Hepatocyte (in vitro differentiated cells): ENCODE data around the gene IPPK. TPM values are rescaled to one million over a fixed set of nuclear protein-coding genes. Genes with fewer than 3 reads are reported as not detected.

Source experiments
- DNase-seq: peaks from one replicate; pipeline ENCODE4 v3.0.0-alpha.2; 2016; ENCODE audit warnings: low spot score
- H2AFZ ChIP-seq: fragments of 200-600 bp; sonication (generic); 2 replicates; pipeline ENCODE4 v1.6.0; 2016; ENCODE audit warnings: antibody characterized with exemption, mild to moderate bottlenecking
- H3K27ac ChIP-seq: fragments of 200-600 bp; sonication (generic); 2 replicates; pipeline ENCODE4 v1.5.1; 2016; ENCODE audit warnings: mild to moderate bottlenecking
- H3K27me3 ChIP-seq: fragments of 200-600 bp; sonication (generic); 2 replicates; pipeline ENCODE4 v1.6.1; 2016
- H3K36me3 ChIP-seq: fragments of 200-600 bp; sonication (generic); replicated peaks from 2 replicates; pipeline ENCODE4 v1.5.1; 2016; ENCODE audit warnings: low read depth; ENCODE audit not compliant: insufficient read depth
- H3K4me1 ChIP-seq: fragments of 200-600 bp; sonication (generic); 2 replicates; pipeline ENCODE4 v1.5.1; 2016; ENCODE audit warnings: mild to moderate bottlenecking, moderate library complexity; ENCODE audit not compliant: insufficient read depth
- H3K4me2 ChIP-seq: fragments of 200-600 bp; sonication (generic); 2 replicates; pipeline ENCODE4 v1.6.0; 2016
- H3K4me3 ChIP-seq: fragments of 200-600 bp; sonication (generic); 2 replicates; pipeline ENCODE4 v1.5.1; 2016; ENCODE audit warnings: mild to moderate bottlenecking
- H3K79me2 ChIP-seq: fragments of 200-600 bp; sonication (generic); 2 replicates; pipeline ENCODE4 v1.6.0; 2017; ENCODE audit warnings: mild to moderate bottlenecking
- H3K9me2 ChIP-seq: fragments of 200-600 bp; sonication (generic); replicated peaks from 2 replicates; pipeline ENCODE4 v1.6.0; 2017; ENCODE audit warnings: mild to moderate bottlenecking; ENCODE audit not compliant: insufficient read depth
- H3K9me3 ChIP-seq: fragments of 200-600 bp; sonication (generic); 2 replicates; pipeline ENCODE4 v1.5.1; 2016; ENCODE audit warnings: low read depth, mild to moderate bottlenecking
- H4K20me1 ChIP-seq: fragments of 200-600 bp; sonication (generic); 2 replicates; pipeline ENCODE4 v1.6.0; 2016; ENCODE audit warnings: mild to moderate bottlenecking; ENCODE audit not compliant: insufficient read depth, poor library complexity, severe bottlenecking
- CTCF ChIP-seq: fragments of 200-600 bp; sonication (generic); IDR thresholded peaks from 2 replicates; pipeline ENCODE4 v1.5.1; 2016; ENCODE audit warnings: antibody characterized with exemption, mild to moderate bottlenecking; ENCODE audit not compliant: poor library complexity
- EZH2 ChIP-seq: fragments of 200-600 bp; sonication (generic); IDR thresholded peaks from 2 replicates; pipeline ENCODE4 v1.6.1; 2016; ENCODE audit warnings: antibody characterized with exemption, mild to moderate bottlenecking, borderline replicate concordance
- EZH2phosphoT487 ChIP-seq: fragments of 200-600 bp; sonication (generic); IDR thresholded peaks from one replicate; pipeline ENCODE4 v1.6.1; 2018; ENCODE audit warnings: antibody characterized with exemption, mild to moderate bottlenecking, low read depth, moderate library complexity; ENCODE audit not compliant: unreplicated experiment, severe bottlenecking
- WGBS: methylation state at CpG from one replicate; pipeline ENCODE4 v1.1.6; 2016; ENCODE audit warnings: low lambda C conversion rate; ENCODE audit errors: missing lambda C conversion rate; 5-methylcytosine and 5-hydroxymethylcytosine counted together
- polyA plus RNA-seq: library from polyadenylated mRNA; unstranded; fragments of >200 nt; fragmentation: Nextera tagmentation; extraction: Ambion mirVana; gene quantifications from 2 replicates; pipeline ENCODE4 v1.2.1, GENCODE V29; 2016
- total RNA-seq: library from RNA; depleted of rRNA; stranded (reverse); fragments of >200 nt; gene quantifications from 2 replicates; pipeline ENCODE4 v1.2.3, GENCODE V29; 2014

IPPK gene
- total and polyA plus RNA-seq, 2 experiments from 2014 or later = 8.5 to 15.6 TPM

GRCh38 chr9:92617951-92618510 lies 51.9 kb downstream of the IPPK start:
- Histone ChIP-seq H3K27ac (peak overlapping the region; percentile 58), H3K79me2 (no peaks in the 10 kb centered on the region), H3K4me1 (peaks cover 7% of the 10 kb centered on the region), H3K36me3 (no peaks in the 10 kb centered on the region), H3K4me3 (no peak overlapping the region), H2AFZ (no peak overlapping the region), H3K9me2 (no peaks in the 10 kb centered on the region), H4K20me1 (no peaks in the 10 kb centered on the region), H3K9me3 (no peaks in the 10 kb centered on the region), H3K27me3 (no peaks in the 10 kb centered on the region), H3K4me2 (no peak overlapping the region)
- TF ChIP-seq EZH2phosphoT487 (no peak), CTCF (no peak), EZH2 (no peak)
- no peak for DNase-seq
- WGBS = 93% methylated on average over 11 of the region's 11 CpGs

GRCh38 chr9:92617195-92617813 lies 52.6 kb downstream of the IPPK start:
- Histone ChIP-seq H3K79me2 (no peaks in the 10 kb centered on the region), H3K27me3 (no peaks in the 10 kb centered on the region), H3K36me3 (no peaks in the 10 kb centered on the region), H3K9me3 (no peaks in the 10 kb centered on the region), H3K9me2 (no peaks in the 10 kb centered on the region), H3K27ac (peak overlapping the region; percentile 58), H2AFZ (no peak overlapping the region), H3K4me3 (no peak overlapping the region), H3K4me1 (peaks cover 7% of the 10 kb centered on the region), H4K20me1 (no peaks in the 10 kb centered on the region), H3K4me2 (no peak overlapping the region)
- 96% methylated on average over 11 of the region's 11 CpGs for WGBS
- no peak for DNase-seq
- TF ChIP-seq CTCF = no peak
- TF ChIP-seq EZH2 = no peak
- TF ChIP-seq EZH2phosphoT487 = no peak

- H3K27me3 ChIP-seq = no peaks in the 10 kb centered on the region
- H4K20me1 ChIP-seq = no peaks in the 10 kb centered on the region
- H3K79me2 ChIP-seq = no peaks in the 10 kb centered on the region
- DNase-seq = no peak
- H3K36me3 ChIP-seq = no peaks in the 10 kb centered on the region
- TF ChIP-seq CTCF (no peak), EZH2 (no peak)
- H2AFZ ChIP-seq = no peak overlapping the region
- H3K4me3 ChIP-seq = no peak overlapping the region
- 75% methylated on average over 11 of the region's 11 CpGs for WGBS
- no peaks in the 10 kb centered on the region for H3K9me2 ChIP-seq
- peaks cover 7% of the 10 kb centered on the region for H3K4me1 ChIP-seq
- peak overlapping the region; percentile 58 for H3K27ac ChIP-seq
- H3K4me2 ChIP-seq = no peak overlapping the region
- H3K9me3 ChIP-seq = no peaks in the 10 kb centered on the region
Measured at GRCh38 chr9:92616655-92617111, 53.2 kb downstream of the IPPK start.
